DOHH2 (cell line): ENCODE results near the gene FOXK2.
A peak's percentile ranks its signal among the peaks of the same experiment; 100 is the strongest.

Experiments used
- H3F3A ChIP-seq: fragments of 200-600 bp; sonication (generic), shearing (Covaris generic); 2 replicates; pipeline ENCODE4 v1.6.0; 2016; ENCODE audit warnings: antibody characterized with exemption, mild to moderate bottlenecking; ENCODE audit not compliant: control insufficient read depth, insufficient read depth
- H3K27ac ChIP-seq: fragments of 200-600 bp; sonication (generic); 2 replicates; pipeline ENCODE4 v1.5.1; 2014; ENCODE audit warnings: low read depth, mild to moderate bottlenecking, low read length, moderate library complexity
- H3K27me3 ChIP-seq: fragments of 200-600 bp; sonication (generic); 2 replicates; pipeline ENCODE4 v1.6.1; 2014; ENCODE audit warnings: mild to moderate bottlenecking, low read length, mixed read lengths; ENCODE audit not compliant: control insufficient read depth
- H3K36me3 ChIP-seq: fragments of 200-600 bp; sonication (generic); 2 replicates; pipeline ENCODE4 v1.6.1; 2014; ENCODE audit warnings: mild to moderate bottlenecking, low read length, moderate library complexity, mixed read lengths; ENCODE audit not compliant: control insufficient read depth
- H3K4me1 ChIP-seq: fragments of 200-600 bp; sonication (generic); 2 replicates; pipeline ENCODE4 v1.6.1; 2014; ENCODE audit warnings: mild to moderate bottlenecking, low read length, mixed read lengths; ENCODE audit not compliant: control insufficient read depth
- H3K4me2 ChIP-seq: fragments of 200-600 bp; sonication (generic); 2 replicates; pipeline ENCODE4 v1.6.0; 2014; ENCODE audit warnings: mild to moderate bottlenecking, low read length, moderate library complexity
- H3K4me3 ChIP-seq: fragments of 200-600 bp; sonication (generic); 2 replicates; pipeline ENCODE4 v1.5.1; 2014; ENCODE audit warnings: mild to moderate bottlenecking, low read length, mixed read lengths
- H3K79me2 ChIP-seq: fragments of 200-600 bp; sonication (generic); 2 replicates; pipeline ENCODE4 v1.6.1; 2014; ENCODE audit warnings: mild to moderate bottlenecking, low read length, mixed read lengths; ENCODE audit not compliant: control insufficient read depth
- H3K9me2 ChIP-seq: fragments of 200-600 bp; sonication (generic); replicated peaks from 2 replicates; pipeline ENCODE4 v1.6.1; 2014; ENCODE audit warnings: mild to moderate bottlenecking, low read length, mixed read lengths; ENCODE audit not compliant: control insufficient read depth
- H3K9me3 ChIP-seq: fragments of 200-600 bp; sonication (generic); 2 replicates; pipeline ENCODE4 v1.6.1; 2014; ENCODE audit warnings: antibody characterized with exemption, low read length, mixed read lengths; ENCODE audit not compliant: control insufficient read depth, insufficient read depth
- H4K20me1 ChIP-seq: fragments of 200-600 bp; sonication (generic); 2 replicates; pipeline ENCODE4 v1.6.0; 2014; ENCODE audit warnings: low read depth, mild to moderate bottlenecking, antibody characterized with exemption, low read length, moderate library complexity; ENCODE audit not compliant: control insufficient read depth, insufficient read depth
- CTCF ChIP-seq: fragments of 200-600 bp; sonication (generic); IDR thresholded peaks from one replicate; pipeline ENCODE4 v1.5.1; 2014; ENCODE audit warnings: antibody characterized with exemption, mild to moderate bottlenecking, low read depth, low read length; ENCODE audit not compliant: poor library complexity, severe bottlenecking
- EZH2phosphoT487 ChIP-seq: fragments of 200-600 bp; sonication (generic); IDR thresholded peaks from 2 replicates; pipeline ENCODE4 v1.6.1; 2017; ENCODE audit warnings: borderline replicate concordance, mild to moderate bottlenecking, antibody characterized with exemption, low read length, moderate library complexity, mixed read lengths

The FOXK2 gene

GRCh38 chr17:82490512-82491195 is 28.9 kb upstream of the FOXK2 start:
- Histone ChIP-seq H3K9me2 (no peaks in the 10 kb centered on the region), H3K27me3 (no peaks in the 10 kb centered on the region), H3K79me2 (no peaks in the 10 kb centered on the region), H4K20me1 (no peaks in the 10 kb centered on the region), H3K27ac (no peak overlapping the region), H3K4me3 (no peak overlapping the region), H3K9me3 (no peaks in the 10 kb centered on the region), H3K4me1 (peaks cover 34% of the 10 kb centered on the region), H3K36me3 (peaks cover 35% of the 10 kb centered on the region), H3F3A (peaks cover 6% of the 10 kb centered on the region), H3K4me2 (peak overlapping the region; percentile 5; the same call in 1 of the 2 replicates)
- TF ChIP-seq CTCF, result no peak
- no peak for TF ChIP-seq EZH2phosphoT487

GRCh38 chr17:82491196-82491530 is 28.4 kb upstream of the FOXK2 start:
- H3K4me2 ChIP-seq, result no peak overlapping the region
- H4K20me1 ChIP-seq, result no peaks in the 10 kb centered on the region
- peaks cover 39% of the 10 kb centered on the region for H3K4me1 ChIP-seq
- TF ChIP-seq EZH2phosphoT487 (no peak), CTCF (no peak)
- no peaks in the 10 kb centered on the region for H3K9me3 ChIP-seq
- H3K9me2 ChIP-seq, result no peaks in the 10 kb centered on the region
- peaks cover 8% of the 10 kb centered on the region for H3F3A ChIP-seq
- no peaks in the 10 kb centered on the region for H3K27me3 ChIP-seq
- H3K4me3 ChIP-seq, result no peak overlapping the region
- H3K27ac ChIP-seq, result no peak overlapping the region
- no peaks in the 10 kb centered on the region for H3K79me2 ChIP-seq
- peaks cover 30% of the 10 kb centered on the region for H3K36me3 ChIP-seq

- Histone ChIP-seq H3K9me3 (no peaks in the 10 kb centered on the region), H3K27me3 (no peaks in the 10 kb centered on the region), H3K36me3 (peaks cover 26% of the 10 kb centered on the region), H4K20me1 (no peaks in the 10 kb centered on the region), H3K4me1 (peaks cover 42% of the 10 kb centered on the region), H3K4me2 (no peak overlapping the region), H3K4me3 (no peak overlapping the region), H3K27ac (no peak overlapping the region), H3K79me2 (no peaks in the 10 kb centered on the region), H3F3A (peaks cover 11% of the 10 kb centered on the region), H3K9me2 (no peaks in the 10 kb centered on the region)
- TF ChIP-seq EZH2phosphoT487 (no peak), CTCF (no peak)
Observed at GRCh38 chr17:82491533-82491932, 28.0 kb upstream of the FOXK2 start.
